Umbilical cord (tissue), 2 donors: ENCODE measurements around the gene SGK1. TPM values are rescaled to one million over a fixed set of nuclear protein-coding genes. Genes with fewer than 3 reads are reported as not detected.

Experiments used
- DNase-seq: peaks from one replicate; pipeline ENCODE4 v3.0.0-alpha.2; 2015; ENCODE audit warnings: low spot score
- total RNA-seq: library from RNA; depleted of rRNA; stranded (reverse); fragments of >200 nt; gene quantifications from one replicate; pipeline ENCODE4 v1.2.3, GENCODE V29; 2014; ENCODE audit warnings: low replicate concordance; ENCODE audit not compliant: insufficient read depth

SGK1 gene
- total RNA-seq, 1 donor from 2014 or later = 92.2 TPM

DNA sequence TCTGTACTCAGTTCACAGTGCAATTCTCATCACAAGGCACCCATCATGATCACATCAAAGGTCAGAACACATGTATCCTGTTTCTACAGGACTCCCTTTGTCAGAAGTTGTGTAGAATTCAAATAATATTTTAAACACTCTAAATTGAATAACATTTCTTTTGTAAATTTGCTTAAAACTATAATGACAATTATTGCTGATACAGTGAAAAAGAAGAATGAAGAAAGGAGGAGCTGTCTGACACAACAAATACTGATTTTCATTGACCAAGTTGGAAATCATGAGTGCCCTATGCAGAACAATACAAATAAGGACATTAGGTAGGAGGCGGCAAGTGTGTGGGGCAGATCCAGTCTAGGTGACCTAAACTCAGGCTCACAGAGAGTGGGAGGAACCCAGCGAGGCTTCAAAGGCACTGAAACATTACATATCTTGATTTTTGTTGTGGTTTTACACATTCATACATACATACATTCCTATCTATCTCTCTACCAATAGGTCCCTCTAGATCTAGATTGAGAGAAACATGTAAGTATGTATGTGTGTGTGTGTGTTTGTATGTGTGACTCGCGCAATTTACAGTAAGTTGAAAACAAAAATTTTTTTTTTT is 186.3 kb downstream of the SGK1 start:
- DNase-seq = no peak

DNA sequence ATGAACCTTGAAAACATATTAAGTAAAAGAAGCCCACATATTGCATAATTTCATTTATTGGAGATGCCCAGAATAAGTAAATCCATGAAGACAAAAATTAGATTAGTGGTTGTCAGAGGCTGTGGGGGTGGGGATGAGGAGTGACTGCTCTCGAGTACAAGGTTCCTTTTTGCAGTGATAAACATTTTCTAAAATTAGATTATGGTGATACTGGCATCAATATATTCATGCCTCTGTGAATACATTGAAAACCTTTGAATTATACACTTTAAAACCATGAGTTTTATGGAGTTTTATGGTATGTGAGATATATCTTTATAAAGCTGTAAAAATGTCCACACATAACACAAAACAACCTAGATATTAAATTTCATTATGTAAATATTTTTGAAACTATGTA is 189.8 kb downstream of the SGK1 start:
- DNase-seq = no peak

DNA sequence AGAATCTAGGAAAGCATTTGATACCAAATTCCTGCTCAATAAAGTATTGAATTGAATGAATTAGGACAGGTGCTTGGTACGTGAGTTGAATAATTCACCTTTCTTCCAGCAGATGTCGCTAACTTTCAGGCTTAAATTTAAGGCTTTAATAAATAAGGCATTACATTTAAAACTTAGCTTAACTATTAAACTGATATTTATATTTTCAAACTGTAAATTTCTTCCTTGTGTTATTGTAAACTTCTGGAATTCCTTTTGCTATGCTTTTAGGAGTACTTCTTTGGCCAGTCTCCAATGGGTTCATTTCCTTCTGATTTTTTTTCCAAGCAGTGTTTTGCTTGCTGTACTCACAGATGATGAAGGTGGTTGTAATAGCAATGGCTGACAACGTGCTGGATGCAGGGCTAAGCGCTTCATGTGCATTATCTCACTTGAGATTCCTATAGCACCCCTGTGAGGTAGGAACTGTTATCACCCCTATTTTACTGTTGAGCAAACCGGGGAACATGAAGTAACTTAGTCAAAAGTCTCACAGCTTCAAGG is 194.2 kb downstream of the SGK1 start:
- DNase-seq = peak; percentile 63

DNA sequence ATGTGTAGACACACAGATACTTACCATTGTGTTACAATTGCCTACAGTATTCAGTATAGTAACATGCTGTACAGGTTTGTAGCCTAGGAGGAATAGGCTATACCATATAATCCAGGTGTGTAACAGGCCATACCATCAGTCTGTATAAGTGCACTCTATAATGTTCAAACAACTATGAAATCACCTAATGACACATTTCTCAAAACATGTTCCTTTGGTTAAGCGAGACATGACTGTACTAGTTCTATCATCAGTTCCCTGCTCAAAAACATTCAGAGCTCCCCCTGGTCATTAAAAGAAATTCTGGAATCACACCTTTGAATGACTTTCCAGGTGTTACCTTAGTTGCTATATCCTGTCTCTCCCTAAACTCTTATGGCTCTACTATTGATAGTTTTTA is 195.1 kb downstream of the SGK1 start:
- DNase-seq = no peak

DNA sequence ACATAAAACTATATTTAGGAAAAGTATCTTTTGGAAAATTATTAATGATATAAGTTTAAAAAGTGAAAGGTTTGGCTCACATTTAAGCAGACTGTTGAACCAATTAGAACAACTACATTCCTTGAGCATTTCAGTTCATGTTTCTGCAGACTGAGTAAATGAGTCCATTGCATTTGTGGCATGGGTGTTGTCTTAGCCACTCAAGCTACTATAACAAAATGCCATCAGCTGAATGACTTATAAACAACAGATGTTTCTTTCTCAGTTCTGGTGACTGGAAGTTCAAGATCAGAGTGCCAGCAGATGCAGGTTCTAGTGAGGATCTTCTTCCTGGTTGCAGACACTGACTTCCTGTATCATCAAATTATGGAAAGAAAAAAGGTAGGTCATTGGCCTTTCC is 198.4 kb downstream of the SGK1 start:
- DNase-seq = no peak
